HG02642 (cell line): ENCODE measurements around the gene RAD51B.
"Not testable (repeated sequence)": the region's sequence is repeated elsewhere in the genome, so short reads cannot be mapped to it uniquely, and the experiment has no call there.

Experiments used
- ATAC-seq: cut with Tn5 transposase; IDR thresholded peaks from one replicate; pipeline ENCODE4 v1.9.1; 2021; ENCODE audit warnings: mild to moderate bottlenecking; ENCODE audit not compliant: unreplicated experiment, poor library complexity

Gene RAD51B

GRCh38 chr14:68014771-68015170, 195.2 kb downstream of the RAD51B start:
- ATAC-seq: no peak

GRCh38 chr14:68015356-68016254, 196.0 kb downstream of the RAD51B start:
- no peak for ATAC-seq

GRCh38 chr14:68016255-68016914, 196.8 kb downstream of the RAD51B start:
- ATAC-seq: no peak

GRCh38 chr14:68018598-68018997, 199.0 kb downstream of the RAD51B start:
- no peak for ATAC-seq

GRCh38 chr14:68020493-68020892, 200.9 kb downstream of the RAD51B start:
- ATAC-seq: no peak

GRCh38 chr14:68020999-68021663, 201.6 kb downstream of the RAD51B start:
- peak; percentile 64 for ATAC-seq

- ATAC-seq: no peak
Observed at GRCh38 chr14:68027276-68027675, 207.7 kb downstream of the RAD51B start.

GRCh38 chr14:68028075-68028474, 208.5 kb downstream of the RAD51B start:
- ATAC-seq: no peak

- ATAC-seq: not testable (repeated sequence)
Observed at GRCh38 chr14:68031011-68031410, 211.4 kb downstream of the RAD51B start.

- no peak for ATAC-seq
Observed at GRCh38 chr14:68032154-68032553, 212.6 kb downstream of the RAD51B start.

GRCh38 chr14:68033336-68033932, 213.9 kb downstream of the RAD51B start:
- no peak for ATAC-seq

GRCh38 chr14:68034896-68035295, 215.3 kb downstream of the RAD51B start:
- no peak for ATAC-seq

GRCh38 chr14:68036202-68036601, 216.6 kb downstream of the RAD51B start:
- no peak for ATAC-seq

- ATAC-seq: no peak
Observed at GRCh38 chr14:68039593-68039992, 220.0 kb downstream of the RAD51B start.

- no peak for ATAC-seq
Observed at GRCh38 chr14:68040633-68041369, 221.2 kb downstream of the RAD51B start.

GRCh38 chr14:68041876-68042354, 222.3 kb downstream of the RAD51B start:
- no peak for ATAC-seq

GRCh38 chr14:68042586-68043210, 223.1 kb downstream of the RAD51B start:
- no peak for ATAC-seq

GRCh38 chr14:68043752-68044151, 224.2 kb downstream of the RAD51B start:
- ATAC-seq: no peak

GRCh38 chr14:68047906-68048305, 228.3 kb downstream of the RAD51B start:
- ATAC-seq: no peak
